Measurements from ENCODE around the gene C9orf43. TPM values are rescaled to one million over a fixed set of nuclear protein-coding genes. Genes with fewer than 3 reads are reported as not detected.

C9orf43 gene
- total and polyA plus RNA-seq, 7 experiments from 2014 or later = 0.41 to 0.97 (median 0.61) TPM

GRCh38 chr9:113444736-113445135 is 34.2 kb downstream of the C9orf43 start:
- H3K27ac Mint-ChIP-seq = no peak overlapping the region

GRCh38 chr9:113446323-113446740 is 35.8 kb downstream of the C9orf43 start:
- Histone ChIP-seq H3K4me3 (ENCODE audit: low read length) (no peak overlapping the region), H3K27ac (ENCODE audit: low read depth, low read length) (no peak overlapping the region), H3K9me3 (ENCODE audit: control insufficient read depth in 2 of 3, low read length in 3 of 3) (no peaks in the 10 kb centered on the region), H3K36me3 (ENCODE audit: control insufficient read depth in 2 of 3, insufficient read depth in 3 of 3, low read length in 3 of 3) (no peaks in the 10 kb centered on the region), H3K27me3 (ENCODE audit: control insufficient read depth in 2 of 2, insufficient read depth in 2 of 2, low read length in 2 of 2) (no peaks in the 10 kb centered on the region), H3K4me1 (ENCODE audit: control insufficient read depth in 2 of 2, insufficient read depth in 2 of 2, low read length in 2 of 2) (no peaks in the 10 kb centered on the region)
- Mint-ChIP-seq H3K27ac (no peak overlapping the region), H3K36me3 (no peaks in the 10 kb centered on the region), H3K4me1 (peaks cover 0 to 3% (median 0%) of the 10 kb centered on the region in 7 donors), H3K27me3 (no peaks in the 10 kb centered on the region), H3K4me3 (no peak overlapping the region), H3K9me3 (no peaks in the 10 kb centered on the region)
- POLR2A ChIA-PET = interaction anchor here (1.0 to 1.6 kb wide), 3 partner anchors 133 to 144 kb away, joined by 3 to 6 read pairs (median 4); no protein-coding TSS in a partner anchor
- DNase-seq (peak in 6 of 9 donors; percentile 20 to 51 (median 42)), ATAC-seq (no peak)
- CTCF ChIA-PET = interaction anchor here (0.6 to 6.6 kb wide), 16 partner anchors 26 to 700 kb away, joined by 3 to 80 read pairs (median 4); partner anchors contain the start of genes ALAD, CDC26 and PRPF4
- intact Hi-C loops (cut with micrococcal nuclease) = loop anchor here (2.0 kb wide), 5 partner anchors 36 to 208 kb away; partner anchors contain the start of genes ALAD (in 1 of the 2), C9orf43 (in 1 of the 2) and POLE3 (in 1 of the 2)

More at GRCh38 chr9:113444736-113445135, 34.2 kb downstream of the C9orf43 start:
- Mint-ChIP-seq H3K4me3 (no peak overlapping the region), H3K36me3 (no peaks in the 10 kb centered on the region), H3K9me3 (no peaks in the 10 kb centered on the region), H3K4me1 (no peaks in the 10 kb centered on the region), H3K27me3 (no peaks in the 10 kb centered on the region)
- POLR2A ChIA-PET = interaction anchor here (1.3 kb wide), 1 partner anchor 135 kb away, joined by 3 read pairs; no protein-coding TSS in a partner anchor
- no peak for DNase-seq
- no peaks in the 10 kb centered on the region for H3K36me3 ChIP-seq (ENCODE audit: control insufficient read depth in 2 of 3, insufficient read depth in 3 of 3, low read length in 3 of 3)
- no peaks in the 10 kb centered on the region for H3K9me3 ChIP-seq (ENCODE audit: control insufficient read depth in 2 of 3, low read length in 3 of 3)
- no peak overlapping the region for H3K4me3 ChIP-seq (ENCODE audit: low read length)
- H3K27me3 ChIP-seq (ENCODE audit: control insufficient read depth in 2 of 2, insufficient read depth in 2 of 2, low read length in 2 of 2) = no peaks in the 10 kb centered on the region
- no peak overlapping the region for H3K27ac ChIP-seq (ENCODE audit: low read depth, low read length)
- ATAC-seq = no peak
- CTCF ChIA-PET = interaction anchor here (1.4 to 6.6 kb wide), 5 partner anchors 43 to 212 kb away, joined by 5 to 80 read pairs (median 35); partner anchors contain the start of gene ALAD
- intact Hi-C loops (cut with micrococcal nuclease) = no loop called here
- H3K4me1 ChIP-seq (ENCODE audit: control insufficient read depth in 2 of 2, insufficient read depth in 2 of 2, low read length in 2 of 2) = no peaks in the 10 kb centered on the region

GRCh38 chr9:113449376-113449775 is 38.8 kb downstream of the C9orf43 start:
- no peaks in the 10 kb centered on the region for H3K27me3 ChIP-seq (ENCODE audit: control insufficient read depth in 2 of 2, insufficient read depth in 2 of 2, low read length in 2 of 2)
- no peak overlapping the region for H3K4me3 ChIP-seq (ENCODE audit: low read length)
- ATAC-seq (no peak), DNase-seq (no peak)
- H3K36me3 ChIP-seq (ENCODE audit: control insufficient read depth in 2 of 3, insufficient read depth in 3 of 3, low read length in 3 of 3) = no peaks in the 10 kb centered on the region
- H3K9me3 ChIP-seq (ENCODE audit: control insufficient read depth in 2 of 3, low read length in 3 of 3) = no peaks in the 10 kb centered on the region
- Mint-ChIP-seq H3K4me1 (peaks cover 0 to 3% (median 0%) of the 10 kb centered on the region in 7 donors), H3K4me3 (no peak overlapping the region), H3K36me3 (no peaks in the 10 kb centered on the region), H3K27ac (no peak overlapping the region), H3K9me3 (no peaks in the 10 kb centered on the region), H3K27me3 (no peaks in the 10 kb centered on the region)
- ChIA-PET CTCF (interaction anchor here (1.6 to 6.6 kb wide), 3 partner anchors 133 to 207 kb away, joined by 4 to 80 read pairs (median 69); no protein-coding TSS in a partner anchor), POLR2A (no interaction called here)
- no peaks in the 10 kb centered on the region for H3K4me1 ChIP-seq (ENCODE audit: control insufficient read depth in 2 of 2, insufficient read depth in 2 of 2, low read length in 2 of 2)
- H3K27ac ChIP-seq (ENCODE audit: low read depth, low read length) = no peak overlapping the region
- intact Hi-C loops (cut with micrococcal nuclease) = no loop called here

- H3K4me1 ChIP-seq (ENCODE audit: control insufficient read depth in 2 of 2, insufficient read depth in 2 of 2, low read length in 2 of 2) = no peaks in the 10 kb centered on the region
- H3K36me3 ChIP-seq (ENCODE audit: control insufficient read depth in 2 of 3, insufficient read depth in 3 of 3, low read length in 3 of 3) = no peaks in the 10 kb centered on the region
- H3K36me3 Mint-ChIP-seq = no peaks in the 10 kb centered on the region
- no peaks in the 10 kb centered on the region for H3K9me3 Mint-ChIP-seq
- peaks cover 0 to 17% (median 0%) of the 10 kb centered on the region in 7 donors for H3K4me1 Mint-ChIP-seq
- ATAC-seq = no peak
- no peaks in the 10 kb centered on the region for H3K9me3 ChIP-seq (ENCODE audit: control insufficient read depth in 2 of 3, low read length in 3 of 3)
- H3K4me3 ChIP-seq (ENCODE audit: low read length) = no peak overlapping the region
- CTCF ChIA-PET = interaction anchor here (0.8 to 1.6 kb wide), 3 partner anchors 127 to 205 kb away, joined by 3 to 4 read pairs (median 4); no protein-coding TSS in a partner anchor
- POLR2A ChIA-PET = no interaction called here
- H3K27me3 Mint-ChIP-seq = no peaks in the 10 kb centered on the region
- H3K27ac Mint-ChIP-seq = no peak overlapping the region
- no peak for DNase-seq
- no peaks in the 10 kb centered on the region for H3K27me3 ChIP-seq (ENCODE audit: control insufficient read depth in 2 of 2, insufficient read depth in 2 of 2, low read length in 2 of 2)
- intact Hi-C loops (cut with micrococcal nuclease) = no loop called here
- H3K4me3 Mint-ChIP-seq = no peak overlapping the region
- no peak overlapping the region for H3K27ac ChIP-seq (ENCODE audit: low read depth, low read length)
These were observed 41.6 kb downstream of the C9orf43 start for GRCh38 chr9:113452113-113452605.

- H3K27me3 ChIP-seq (ENCODE audit: control insufficient read depth in 2 of 2, insufficient read depth in 2 of 2, low read length in 2 of 2) = no peaks in the 10 kb centered on the region
- H3K36me3 ChIP-seq (ENCODE audit: control insufficient read depth in 2 of 3, insufficient read depth in 3 of 3, low read length in 3 of 3) = no peaks in the 10 kb centered on the region
- ATAC-seq = no peak
- H3K9me3 ChIP-seq (ENCODE audit: control insufficient read depth in 2 of 3, low read length in 3 of 3) = no peaks in the 10 kb centered on the region
- H3K27ac ChIP-seq (ENCODE audit: low read depth, low read length) = no peak overlapping the region
- Mint-ChIP-seq H3K27ac (peak overlapping the region in 1 of 9 donors; percentile 59), H3K27me3 (no peaks in the 10 kb centered on the region), H3K4me3 (no peak overlapping the region), H3K4me1 (peaks cover 0 to 17% (median 0%) of the 10 kb centered on the region in 7 donors), H3K36me3 (no peaks in the 10 kb centered on the region), H3K9me3 (no peaks in the 10 kb centered on the region)
- H3K4me1 ChIP-seq (ENCODE audit: control insufficient read depth in 2 of 2, insufficient read depth in 2 of 2, low read length in 2 of 2) = no peaks in the 10 kb centered on the region
- DNase-seq = no peak
- H3K4me3 ChIP-seq (ENCODE audit: low read length) = no peak overlapping the region
- POLR2A ChIA-PET = no interaction called here
- CTCF ChIA-PET = interaction anchor here (1.5 to 1.7 kb wide), 2 partner anchors 133 to 200 kb away, joined by 3 to 4 read pairs; no protein-coding TSS in a partner anchor
- intact Hi-C loops (cut with micrococcal nuclease) = loop anchor here in 1 of 2 donors (5.0 kb wide), 1 partner anchor 57 kb away; no protein-coding TSS in a partner anchor
These were observed 44.6 kb downstream of the C9orf43 start for GRCh38 chr9:113454914-113455761.

GRCh38 chr9:113456235-113456634 is 45.7 kb downstream of the C9orf43 start:
- Histone ChIP-seq H3K9me3 (ENCODE audit: control insufficient read depth in 2 of 3, low read length in 3 of 3) (no peaks in the 10 kb centered on the region), H3K4me3 (ENCODE audit: low read length) (no peak overlapping the region), H3K27ac (ENCODE audit: low read depth, low read length) (no peak overlapping the region), H3K27me3 (ENCODE audit: control insufficient read depth in 2 of 2, insufficient read depth in 2 of 2, low read length in 2 of 2) (no peaks in the 10 kb centered on the region), H3K36me3 (ENCODE audit: control insufficient read depth in 2 of 3, insufficient read depth in 3 of 3, low read length in 3 of 3) (no peaks in the 10 kb centered on the region), H3K4me1 (ENCODE audit: control insufficient read depth in 2 of 2, insufficient read depth in 2 of 2, low read length in 2 of 2) (no peaks in the 10 kb centered on the region)
- Mint-ChIP-seq H3K9me3 (no peaks in the 10 kb centered on the region), H3K4me3 (no peak overlapping the region), H3K27ac (no peak overlapping the region), H3K4me1 (peaks cover 0 to 13% (median 0%) of the 10 kb centered on the region in 7 donors), H3K27me3 (no peaks in the 10 kb centered on the region), H3K36me3 (no peaks in the 10 kb centered on the region)
- DNase-seq = no peak
- ATAC-seq = no peak
- CTCF ChIA-PET = no interaction called here
- POLR2A ChIA-PET = no interaction called here
- intact Hi-C loops (cut with micrococcal nuclease) = loop anchor here in 1 of 2 donors (5.0 kb wide), 1 partner anchor 56 kb away; no protein-coding TSS in a partner anchor
